Lung (tissue), 12 donors: ENCODE results near the gene CD2. TPM values are rescaled to one million over a fixed set of nuclear protein-coding genes. Genes with fewer than 3 reads are reported as not detected.
"Not testable (repeated sequence)": the region's sequence is repeated elsewhere in the genome, so short reads cannot be mapped to it uniquely, and the experiment has no call there.

Experiments used
- ATAC-seq: fragments of 200-7000 bp; cut with Tn5 transposase; one replicate; pipeline ENCODE4 v1.9.1; 2020; ENCODE audit warnings: moderate number of reproducible peaks; ENCODE audit not compliant: insufficient read depth, low FRiP score
- DNase-seq, 3 donors: peaks; one replicate each; pipeline ENCODE4 v3.0.0-alpha.2; 2013 to 2017
- H3K27ac ChIP-seq, 2 donors: one replicate each; pipeline ENCODE4 v1.5.1; 2013; ENCODE audit warnings: mild to moderate bottlenecking in 2 of 2, moderate library complexity in 2 of 2, control low read depth in 1 of 2, inconsistent platforms in 1 of 2, low read depth in 1 of 2, low read length in 1 of 2
- H3K27me3 ChIP-seq, 3 donors: one replicate each; pipeline ENCODE4 v1.5.1; 2013; ENCODE audit warnings: low read length in 2 of 3; ENCODE audit not compliant: control insufficient read depth in 3 of 3, insufficient read depth in 3 of 3
- H3K36me3 ChIP-seq, 4 donors: one replicate each; pipeline ENCODE4 v1.5.1; 2013; ENCODE audit warnings: low read length in 4 of 4, mild to moderate bottlenecking in 1 of 4, moderate library complexity in 1 of 4; ENCODE audit not compliant: control insufficient read depth in 4 of 4, insufficient read depth in 4 of 4
- H3K4me1 ChIP-seq, 5 donors: one replicate each; pipeline ENCODE4 v1.5.1; 2013; ENCODE audit warnings: low read length in 5 of 5, mild to moderate bottlenecking in 2 of 5, moderate library complexity in 1 of 5; ENCODE audit not compliant: control insufficient read depth in 5 of 5, insufficient read depth in 5 of 5
- H3K4me3 ChIP-seq: one replicate; pipeline ENCODE4 v1.5.1; 2013; ENCODE audit warnings: mild to moderate bottlenecking, control low read depth, moderate library complexity
- H3K9ac ChIP-seq, 2 donors: one replicate each; pipeline ENCODE4 v1.5.1; 2013; ENCODE audit warnings: low read length in 2 of 2, control low read depth in 1 of 2; ENCODE audit not compliant: insufficient read depth in 1 of 2
- H3K9me3 ChIP-seq, 4 donors: one replicate each; pipeline ENCODE4 v1.5.1; 2013; ENCODE audit warnings: low read length in 3 of 4, mild to moderate bottlenecking in 1 of 4, moderate library complexity in 1 of 4; ENCODE audit not compliant: control insufficient read depth in 4 of 4, insufficient read depth in 3 of 4
- WGBS, 2 donors: extraction: QIAGEN DNeasy Blood & Tissue Kit; methylation state at CpG; one replicate each; pipeline ENCODE4 v1.1.7; 2013; 5-methylcytosine and 5-hydroxymethylcytosine counted together
- polyA plus RNA-seq, 2 donors: library from polyadenylated mRNA; stranded (reverse); fragments of 200-250 nt; gene quantifications; one replicate each; pipeline ENCODE4 v1.2.1, GENCODE V29; 2013
- total RNA-seq, 2 donors: library from RNA; depleted of rRNA in 1 of 2; stranded (reverse); fragments of >200 nt in 1 of 2; gene quantifications; one replicate each; pipeline ENCODE4 v1.2.1, GENCODE V29; 2014 to 2021
- TF ChIP-seq, protein P1 (sequence below): IDR thresholded peaks from 2 replicates; pipeline ENCODE4 v1.5.1; 2012; ENCODE audit warnings: mild to moderate bottlenecking; ENCODE audit errors: control extremely low read depth, extremely low read depth
- donor health status: control.
- donor health status: control.
- donor health status: Bipolar disorder and iron deficiency.
- donor health status: healthy.
- donor health status: DM: yes; HTN: yes; CAD: no.

The CD2 gene
- total and polyA plus RNA-seq, 4 donors, result 2.4 to 5.2 (median 4.9) TPM

DNA sequence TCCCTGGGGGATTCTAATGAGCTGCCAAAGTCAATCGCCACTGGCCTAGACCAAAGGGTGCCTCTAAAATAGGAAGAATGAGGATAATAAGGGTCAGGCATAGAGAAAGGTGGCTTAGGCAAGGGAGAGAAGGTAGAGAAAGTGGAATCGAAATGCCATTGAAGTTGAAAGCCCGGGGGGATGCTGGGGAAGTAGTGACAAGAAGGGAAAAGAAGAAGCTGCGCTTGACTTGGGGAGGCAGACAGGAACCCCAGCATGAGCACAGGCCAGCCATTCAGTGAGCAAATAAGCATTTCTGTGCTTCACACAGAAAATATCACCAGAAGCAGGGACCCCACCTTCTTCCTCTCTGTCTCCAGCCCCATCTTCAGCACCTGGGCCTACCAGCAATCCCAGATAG lies 1.5 kb downstream of the CD2 start:
- H3K36me3 ChIP-seq, result no peaks in the 10 kb centered on the region
- H3K9ac ChIP-seq, result no peak overlapping the region
- H3K4me1 ChIP-seq, result no peaks in the 10 kb centered on the region
- no peaks in the 10 kb centered on the region for H3K27me3 ChIP-seq
- WGBS, 2 donors, result 60 to 74% methylated on average over 4 of the region's 4 CpGs
- H3K9me3 ChIP-seq, result no peaks in the 10 kb centered on the region
- no peak overlapping the region for H3K4me3 ChIP-seq
- no peak overlapping the region for H3K27ac ChIP-seq
- ATAC-seq (no peak), DNase-seq (no peak)
- TF ChIP-seq, protein P1, sequence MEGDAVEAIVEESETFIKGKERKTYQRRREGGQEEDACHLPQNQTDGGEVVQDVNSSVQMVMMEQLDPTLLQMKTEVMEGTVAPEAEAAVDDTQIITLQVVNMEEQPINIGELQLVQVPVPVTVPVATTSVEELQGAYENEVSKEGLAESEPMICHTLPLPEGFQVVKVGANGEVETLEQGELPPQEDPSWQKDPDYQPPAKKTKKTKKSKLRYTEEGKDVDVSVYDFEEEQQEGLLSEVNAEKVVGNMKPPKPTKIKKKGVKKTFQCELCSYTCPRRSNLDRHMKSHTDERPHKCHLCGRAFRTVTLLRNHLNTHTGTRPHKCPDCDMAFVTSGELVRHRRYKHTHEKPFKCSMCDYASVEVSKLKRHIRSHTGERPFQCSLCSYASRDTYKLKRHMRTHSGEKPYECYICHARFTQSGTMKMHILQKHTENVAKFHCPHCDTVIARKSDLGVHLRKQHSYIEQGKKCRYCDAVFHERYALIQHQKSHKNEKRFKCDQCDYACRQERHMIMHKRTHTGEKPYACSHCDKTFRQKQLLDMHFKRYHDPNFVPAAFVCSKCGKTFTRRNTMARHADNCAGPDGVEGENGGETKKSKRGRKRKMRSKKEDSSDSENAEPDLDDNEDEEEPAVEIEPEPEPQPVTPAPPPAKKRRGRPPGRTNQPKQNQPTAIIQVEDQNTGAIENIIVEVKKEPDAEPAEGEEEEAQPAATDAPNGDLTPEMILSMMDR, result no peak

DNA sequence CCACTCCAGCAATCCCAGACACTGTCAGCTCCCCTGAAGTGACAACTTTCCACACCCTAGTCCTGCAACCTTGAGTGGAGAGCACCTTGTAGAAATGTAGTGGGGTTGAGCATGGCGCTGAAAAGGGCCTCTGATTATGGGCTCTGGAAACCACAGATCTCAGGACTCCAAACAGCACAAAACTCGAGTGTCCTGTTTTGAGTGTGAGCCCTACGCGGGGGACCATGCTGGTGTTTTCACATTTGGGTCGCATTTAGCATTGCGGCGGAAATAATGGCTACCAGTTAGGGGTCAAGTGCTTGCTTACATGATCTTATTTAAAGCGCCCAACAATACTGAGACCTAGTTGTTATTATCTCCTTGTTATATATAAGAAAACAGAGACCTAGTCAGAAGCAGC lies 1.9 kb downstream of the CD2 start:
- not testable (repeated sequence) for H3K27me3 ChIP-seq, H3K4me1 ChIP-seq, ATAC-seq, H3K36me3 ChIP-seq, H3K9ac ChIP-seq, DNase-seq, H3K27ac ChIP-seq, H3K9me3 ChIP-seq, H3K4me3 ChIP-seq
- 84 to 90% methylated on average over 7 to 8 of the region's 8 CpGs for WGBS, 2 donors

- not testable (repeated sequence) for H3K9ac ChIP-seq, H3K9me3 ChIP-seq, H3K4me3 ChIP-seq, H3K27me3 ChIP-seq, DNase-seq, H3K27ac ChIP-seq, ATAC-seq, H3K36me3 ChIP-seq
- peaks cover 0 to 14% (median 0%) of the 10 kb centered on the region in 5 donors for H3K4me1 ChIP-seq
- WGBS, 2 donors, result 64 to 81% methylated on average over 4 of the region's 5 CpGs
Observed at GRCh38 chr1:116758456-116758815, 4.2 kb downstream of the CD2 start.

GRCh38 chr1:116759636-116760035 lies 5.4 kb downstream of the CD2 start:
- Histone ChIP-seq H3K36me3 (no peaks in the 10 kb centered on the region), H3K27me3 (no peaks in the 10 kb centered on the region), H3K9ac (no peak overlapping the region), H3K27ac (no peak overlapping the region), H3K4me1 (peaks cover 0 to 22% (median 3%) of the 10 kb centered on the region in 5 donors), H3K4me3 (no peak overlapping the region), H3K9me3 (no peaks in the 10 kb centered on the region)
- WGBS, 2 donors, result 94 to 100% methylated on average over 1 of the region's 1 CpG
- DNase-seq (no peak), ATAC-seq (no peak)
- TF ChIP-seq, protein P1, result no peak

DNA sequence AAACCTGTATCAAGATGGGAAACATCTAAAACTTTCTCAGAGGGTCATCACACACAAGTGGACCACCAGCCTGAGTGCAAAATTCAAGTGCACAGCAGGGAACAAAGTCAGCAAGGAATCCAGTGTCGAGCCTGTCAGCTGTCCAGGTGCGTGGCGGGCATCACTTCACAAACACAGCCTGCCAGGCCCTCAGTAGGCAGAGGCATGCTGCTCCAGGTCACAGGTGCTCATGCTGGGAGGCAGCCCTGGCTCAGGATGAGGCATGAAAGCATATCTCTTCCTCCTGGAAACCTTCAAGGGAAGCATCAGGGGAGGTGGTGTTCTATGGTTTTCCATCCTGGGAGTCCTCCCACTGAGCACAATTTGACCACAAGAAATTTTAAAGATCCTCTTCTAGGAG lies 6.3 kb downstream of the CD2 start:
- peaks cover 0 to 22% (median 3%) of the 10 kb centered on the region in 5 donors for H3K4me1 ChIP-seq
- 90 to 100% methylated on average over 3 of the region's 3 CpGs for WGBS, 2 donors

More for the DNA sequence above, 6.3 kb downstream of the CD2 start:
- TF ChIP-seq, protein P1, result no peak
- no peaks in the 10 kb centered on the region for H3K36me3 ChIP-seq
- no peaks in the 10 kb centered on the region for H3K9me3 ChIP-seq
- DNase-seq (no peak), ATAC-seq (no peak)
- no peak overlapping the region for H3K9ac ChIP-seq
- H3K4me3 ChIP-seq, result no peak overlapping the region
- no peaks in the 10 kb centered on the region for H3K27me3 ChIP-seq
- no peak overlapping the region for H3K27ac ChIP-seq
